GM12874 (cell line): ENCODE data around the gene PDP2.
A peak's percentile ranks its signal among the peaks of the same experiment; 100 is the strongest.

ENCODE experiments used
- TF ChIP-seq, protein P1 (sequence below): IDR thresholded peaks from 2 replicates; pipeline ENCODE4 v1.5.1; 2011; ENCODE audit warnings: low read depth, mild to moderate bottlenecking, control low read depth, low read length, moderate library complexity; ENCODE audit not compliant: insufficient read depth

PDP2 gene

DNA sequence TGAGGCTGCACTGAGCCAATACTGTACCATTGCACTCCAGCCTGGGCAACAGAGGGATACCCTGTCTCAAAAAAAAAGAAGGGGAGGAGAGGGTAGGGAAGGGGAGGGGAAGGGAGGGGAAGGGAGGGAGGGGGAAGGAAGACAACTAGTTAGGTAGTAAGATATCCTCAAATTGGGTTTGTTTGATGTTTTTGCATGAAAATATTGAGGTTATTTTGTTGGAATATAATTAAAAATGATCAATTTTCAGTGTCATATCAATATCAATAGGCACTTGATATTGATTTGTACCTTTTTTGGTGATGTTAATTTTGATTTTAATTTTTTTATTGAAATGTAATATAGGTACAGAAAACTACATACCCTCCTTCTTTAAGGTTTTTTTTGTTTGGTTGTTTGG lies 16.6 kb upstream of the PDP2 start:
- TF ChIP-seq, protein P1, sequence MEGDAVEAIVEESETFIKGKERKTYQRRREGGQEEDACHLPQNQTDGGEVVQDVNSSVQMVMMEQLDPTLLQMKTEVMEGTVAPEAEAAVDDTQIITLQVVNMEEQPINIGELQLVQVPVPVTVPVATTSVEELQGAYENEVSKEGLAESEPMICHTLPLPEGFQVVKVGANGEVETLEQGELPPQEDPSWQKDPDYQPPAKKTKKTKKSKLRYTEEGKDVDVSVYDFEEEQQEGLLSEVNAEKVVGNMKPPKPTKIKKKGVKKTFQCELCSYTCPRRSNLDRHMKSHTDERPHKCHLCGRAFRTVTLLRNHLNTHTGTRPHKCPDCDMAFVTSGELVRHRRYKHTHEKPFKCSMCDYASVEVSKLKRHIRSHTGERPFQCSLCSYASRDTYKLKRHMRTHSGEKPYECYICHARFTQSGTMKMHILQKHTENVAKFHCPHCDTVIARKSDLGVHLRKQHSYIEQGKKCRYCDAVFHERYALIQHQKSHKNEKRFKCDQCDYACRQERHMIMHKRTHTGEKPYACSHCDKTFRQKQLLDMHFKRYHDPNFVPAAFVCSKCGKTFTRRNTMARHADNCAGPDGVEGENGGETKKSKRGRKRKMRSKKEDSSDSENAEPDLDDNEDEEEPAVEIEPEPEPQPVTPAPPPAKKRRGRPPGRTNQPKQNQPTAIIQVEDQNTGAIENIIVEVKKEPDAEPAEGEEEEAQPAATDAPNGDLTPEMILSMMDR, result no peak

GRCh38 chr16:66869424-66869823 lies 10.9 kb upstream of the PDP2 start:
- TF ChIP-seq, protein P1, result no peak

- TF ChIP-seq, protein P1, result no peak
Measured at GRCh38 chr16:66871840-66872239, 8.5 kb upstream of the PDP2 start.

- TF ChIP-seq, protein P1, result no peak
Measured at GRCh38 chr16:66872559-66872942, 7.8 kb upstream of the PDP2 start.

DNA sequence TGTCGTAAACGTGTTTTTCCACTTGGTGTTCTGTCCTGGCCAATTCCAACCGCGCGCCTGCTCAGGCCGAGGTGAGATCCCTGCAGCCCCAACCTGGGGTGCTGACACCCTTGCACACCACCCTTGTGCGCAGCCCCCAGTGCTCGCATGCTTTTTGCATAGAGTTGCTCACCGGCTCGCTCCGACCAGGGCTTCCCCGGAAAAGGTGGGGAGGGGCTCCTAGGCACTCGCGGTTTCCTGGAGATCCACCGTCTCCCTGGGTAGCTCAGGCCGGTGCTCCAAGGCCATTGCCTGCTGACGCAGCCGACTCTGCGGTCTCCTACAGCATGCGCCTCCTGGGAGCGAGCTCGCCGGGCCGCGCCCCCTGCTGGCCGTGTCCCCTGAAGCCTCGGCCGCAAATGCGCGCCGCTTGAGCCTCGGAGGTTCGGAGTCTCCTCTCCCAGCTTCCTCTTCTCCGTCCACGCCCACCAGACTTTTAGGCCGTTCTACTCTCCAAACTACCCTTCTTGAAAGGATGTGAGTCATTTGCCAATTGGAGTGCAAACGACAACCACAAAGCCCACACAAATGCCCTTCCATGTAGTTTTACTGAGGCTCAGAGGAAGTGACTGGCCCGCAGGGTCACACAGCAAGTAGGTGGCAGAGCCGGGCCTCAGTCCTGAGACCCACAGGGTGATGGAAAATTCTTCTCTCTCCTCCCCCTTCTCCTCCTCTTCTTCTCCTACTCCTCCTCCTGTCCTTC lies 7.2 kb upstream of the PDP2 start:
- TF ChIP-seq, protein P1, result peak; percentile 97

GRCh38 chr16:66873685-66874055 lies 6.6 kb upstream of the PDP2 start:
- TF ChIP-seq, protein P1, result no peak

DNA sequence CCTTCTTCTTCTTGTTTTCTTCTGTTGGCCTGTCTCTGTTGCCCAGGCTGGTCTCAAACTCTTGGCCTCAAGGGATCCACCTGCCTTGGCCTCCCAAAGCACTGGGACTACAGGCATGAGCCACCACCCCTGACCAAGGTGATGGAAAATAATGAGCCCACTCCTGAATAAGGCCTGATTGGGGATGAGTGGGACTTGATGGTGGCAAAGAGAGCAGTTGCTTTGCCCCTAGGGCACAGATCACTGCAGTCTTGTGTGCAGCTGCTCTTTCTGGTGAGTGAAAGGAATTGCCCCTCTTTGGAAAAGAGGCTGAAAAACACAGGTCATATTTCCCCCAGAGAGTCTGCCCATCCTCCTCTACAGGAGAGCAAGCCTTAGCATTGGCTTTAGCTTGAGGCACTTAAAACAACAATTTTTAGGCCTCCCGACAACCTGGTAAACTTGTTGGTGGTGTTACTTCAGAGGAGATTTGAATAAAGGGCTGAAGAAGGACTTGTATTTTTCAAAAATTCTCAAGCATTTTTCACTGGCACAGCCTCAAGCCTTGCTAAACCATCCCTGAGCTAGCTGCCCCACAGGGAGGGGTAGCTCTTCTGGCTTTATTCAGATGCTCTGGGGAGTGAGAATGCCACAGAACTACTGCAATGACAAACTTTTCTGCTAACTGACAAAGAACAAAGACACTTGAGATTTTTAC lies 6.1 kb upstream of the PDP2 start:
- TF ChIP-seq, protein P1, result no peak
